Osteoblast (primary cell): Measurements from ENCODE around the gene CLPTM1L. TPM values are rescaled to one million over a fixed set of nuclear protein-coding genes. Genes with fewer than 3 reads are reported as not detected.

Source experiments
- DNase-seq: peaks from one replicate; pipeline ENCODE4 v3.0.0; 2011; ENCODE audit warnings: low spot score, mixed read lengths; ENCODE audit not compliant: insufficient read length; ENCODE audit errors: missing footprints
- H2AFZ ChIP-seq: 2 replicates; pipeline ENCODE4 v1.6.0; 2011; ENCODE audit warnings: mild to moderate bottlenecking, low read length
- H3K27ac ChIP-seq: 2 replicates; pipeline ENCODE4 v1.5.1; 2011; ENCODE audit warnings: mild to moderate bottlenecking, low read depth, low read length, moderate library complexity
- H3K27me3 ChIP-seq: 2 replicates; pipeline ENCODE4 v1.6.0; 2012; ENCODE audit warnings: mild to moderate bottlenecking, control low read depth, inconsistent platforms, low read length, moderate library complexity; ENCODE audit not compliant: insufficient read depth
- H3K36me3 ChIP-seq: 2 replicates; pipeline ENCODE4 v1.5.1; 2011; ENCODE audit warnings: mild to moderate bottlenecking, low read length, control low read depth, moderate library complexity; ENCODE audit not compliant: insufficient read depth
- H3K4me1 ChIP-seq: 2 replicates; pipeline ENCODE4 v1.5.1; 2011; ENCODE audit warnings: mild to moderate bottlenecking, low read length, control low read depth, moderate library complexity; ENCODE audit not compliant: insufficient read depth
- H3K4me2 ChIP-seq: 2 replicates; pipeline ENCODE4 v1.6.0; 2011; ENCODE audit warnings: mild to moderate bottlenecking, low read length; ENCODE audit not compliant: insufficient read depth
- H3K4me3 ChIP-seq: fragments of 200-600 bp; sonication (generic); 3 replicates; pipeline ENCODE4 v1.5.1; 2012; ENCODE audit warnings: mild to moderate bottlenecking, low read length, inconsistent platforms; ENCODE audit not compliant: insufficient read depth
- H3K79me2 ChIP-seq: 2 replicates; pipeline ENCODE4 v1.6.0; 2012; ENCODE audit warnings: mild to moderate bottlenecking, low read length, control low read depth, inconsistent platforms; ENCODE audit not compliant: insufficient read depth
- H3K9me3 ChIP-seq: 2 replicates; pipeline ENCODE4 v1.5.1; 2011; ENCODE audit warnings: low read depth, low read length, control low read depth
- H4K20me1 ChIP-seq: 2 replicates; pipeline ENCODE4 v1.6.0; 2012; ENCODE audit warnings: mild to moderate bottlenecking, low read length, control low read depth; ENCODE audit not compliant: insufficient read depth
- total RNA-seq: library from RNA; depleted of rRNA; stranded (reverse); fragments of >200 nt; gene quantifications from 2 replicates; pipeline ENCODE4 v1.2.3, GENCODE V29; 2012
- TF ChIP-seq, protein P1 (sequence below): IDR thresholded peaks from 2 replicates; pipeline ENCODE4 v1.5.1; 2011; ENCODE audit warnings: mild to moderate bottlenecking, low read depth, low read length, moderate library complexity; ENCODE audit errors: extremely low read depth

CLPTM1L gene
- total RNA-seq, 1 donor, result 139 TPM

GRCh38 chr5:1278656-1279442 is 66.0 kb downstream of the CLPTM1L start:
- Histone ChIP-seq H3K4me3 (no peak overlapping the region), H3K79me2 (no peaks in the 10 kb centered on the region), H3K4me1 (no peaks in the 10 kb centered on the region), H3K4me2 (no peak overlapping the region), H2AFZ (no peak overlapping the region), H3K36me3 (no peaks in the 10 kb centered on the region), H3K9me3 (no peaks in the 10 kb centered on the region), H3K27ac (no peak overlapping the region), H3K27me3 (no peaks in the 10 kb centered on the region), H4K20me1 (no peaks in the 10 kb centered on the region)
- DNase-seq, result no peak
- TF ChIP-seq, protein P1, sequence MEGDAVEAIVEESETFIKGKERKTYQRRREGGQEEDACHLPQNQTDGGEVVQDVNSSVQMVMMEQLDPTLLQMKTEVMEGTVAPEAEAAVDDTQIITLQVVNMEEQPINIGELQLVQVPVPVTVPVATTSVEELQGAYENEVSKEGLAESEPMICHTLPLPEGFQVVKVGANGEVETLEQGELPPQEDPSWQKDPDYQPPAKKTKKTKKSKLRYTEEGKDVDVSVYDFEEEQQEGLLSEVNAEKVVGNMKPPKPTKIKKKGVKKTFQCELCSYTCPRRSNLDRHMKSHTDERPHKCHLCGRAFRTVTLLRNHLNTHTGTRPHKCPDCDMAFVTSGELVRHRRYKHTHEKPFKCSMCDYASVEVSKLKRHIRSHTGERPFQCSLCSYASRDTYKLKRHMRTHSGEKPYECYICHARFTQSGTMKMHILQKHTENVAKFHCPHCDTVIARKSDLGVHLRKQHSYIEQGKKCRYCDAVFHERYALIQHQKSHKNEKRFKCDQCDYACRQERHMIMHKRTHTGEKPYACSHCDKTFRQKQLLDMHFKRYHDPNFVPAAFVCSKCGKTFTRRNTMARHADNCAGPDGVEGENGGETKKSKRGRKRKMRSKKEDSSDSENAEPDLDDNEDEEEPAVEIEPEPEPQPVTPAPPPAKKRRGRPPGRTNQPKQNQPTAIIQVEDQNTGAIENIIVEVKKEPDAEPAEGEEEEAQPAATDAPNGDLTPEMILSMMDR, result no peak

GRCh38 chr5:1278216-1278615 is 66.7 kb downstream of the CLPTM1L start:
- no peaks in the 10 kb centered on the region for H3K36me3 ChIP-seq
- DNase-seq, result no peak

GRCh38 chr5:1277781-1278180 is 67.1 kb downstream of the CLPTM1L start:
- H3K27ac ChIP-seq, result no peak overlapping the region
- H3K4me1 ChIP-seq, result no peaks in the 10 kb centered on the region
- no peaks in the 10 kb centered on the region for H3K9me3 ChIP-seq
- no peaks in the 10 kb centered on the region for H3K79me2 ChIP-seq
- no peak for DNase-seq
- no peaks in the 10 kb centered on the region for H3K36me3 ChIP-seq
- H3K27me3 ChIP-seq, result no peaks in the 10 kb centered on the region
- no peaks in the 10 kb centered on the region for H4K20me1 ChIP-seq
- no peak overlapping the region for H2AFZ ChIP-seq
- TF ChIP-seq, protein P1, result no peak
- H3K4me3 ChIP-seq, result no peak overlapping the region
- H3K4me2 ChIP-seq, result no peak overlapping the region

More at GRCh38 chr5:1278216-1278615, 66.7 kb downstream of the CLPTM1L start:
- Histone ChIP-seq H4K20me1 (no peaks in the 10 kb centered on the region), H3K27ac (no peak overlapping the region), H3K4me2 (no peak overlapping the region), H3K4me1 (no peaks in the 10 kb centered on the region), H2AFZ (no peak overlapping the region), H3K9me3 (no peaks in the 10 kb centered on the region), H3K27me3 (no peaks in the 10 kb centered on the region), H3K79me2 (no peaks in the 10 kb centered on the region), H3K4me3 (no peak overlapping the region)
- TF ChIP-seq, protein P1, result no peak

DNA sequence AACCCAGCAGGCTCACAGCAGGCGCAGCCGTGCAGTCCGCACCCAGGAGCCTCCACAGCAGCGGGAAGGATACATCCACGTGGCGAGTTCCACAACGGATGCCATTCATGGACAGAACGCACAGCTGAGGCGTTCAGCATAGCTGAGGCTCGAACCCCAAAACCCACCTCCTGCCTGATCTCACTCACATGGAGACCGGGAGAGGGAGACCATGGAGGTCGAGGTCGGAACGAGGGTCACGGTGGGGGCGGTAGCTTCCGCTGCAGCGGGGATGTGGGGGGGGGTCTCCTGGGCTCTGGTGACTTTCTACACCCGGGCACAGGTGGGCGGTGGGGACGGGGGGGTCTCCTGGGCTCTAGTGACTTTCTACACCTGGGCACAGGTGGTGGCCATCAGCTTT is 67.6 kb downstream of the CLPTM1L start:
- H4K20me1 ChIP-seq, result no peaks in the 10 kb centered on the region
- H3K79me2 ChIP-seq, result no peaks in the 10 kb centered on the region
- no peak overlapping the region for H2AFZ ChIP-seq
- H3K27me3 ChIP-seq, result no peaks in the 10 kb centered on the region
- H3K4me1 ChIP-seq, result no peaks in the 10 kb centered on the region
- H3K27ac ChIP-seq, result no peak overlapping the region
- DNase-seq, result no peak
- H3K4me2 ChIP-seq, result no peak overlapping the region
- no peaks in the 10 kb centered on the region for H3K36me3 ChIP-seq
- H3K4me3 ChIP-seq, result no peak overlapping the region
- H3K9me3 ChIP-seq, result no peaks in the 10 kb centered on the region
- TF ChIP-seq, protein P1, result no peak
